ENCODE measurements around the gene TMEM184A. TPM values are rescaled to one million over a fixed set of nuclear protein-coding genes. Genes with fewer than 3 reads are reported as not detected.

Gene TMEM184A
- total and polyA plus RNA-seq, 2 experiments from 2014 or later, result not detected

GRCh38 chr7:1591876-1592275 lies 35.9 kb upstream of the TMEM184A start:
- Histone ChIP-seq H3K9me2 (ENCODE audit: insufficient read depth) (no peaks in the 10 kb centered on the region), H4K20me1 (ENCODE audit: insufficient read depth) (no peaks in the 10 kb centered on the region), H3K4me3 (no peak overlapping the region), H3K9ac (no peak overlapping the region), H2AFZ (no peak overlapping the region), H3K36me3 (ENCODE audit: low read depth) (no peaks in the 10 kb centered on the region), H3K4me1 (ENCODE audit: insufficient read depth) (no peaks in the 10 kb centered on the region), H3K9me3 (ENCODE audit: low read depth) (no peaks in the 10 kb centered on the region), H3F3A (ENCODE audit: insufficient read depth) (no peaks in the 10 kb centered on the region), H3K4me2 (ENCODE audit: unreplicated experiment) (no peak overlapping the region), H3K79me2 (ENCODE audit: insufficient read depth) (no peaks in the 10 kb centered on the region), H3K27ac (no peak overlapping the region), H3K27me3 (replicated peaks; ENCODE audit: insufficient read depth) (peaks cover 21% of the 10 kb centered on the region; the same call in 1 of the 2 replicates)
- WGBS, 2 experiments (ENCODE audit: low coverage in 1 of 2, low lambda C conversion rate in 2 of 2, missing lambda C conversion rate in 2 of 2), result 12 to 16% methylated on average over 12 to 15 of the region's 15 CpGs
- DNase-seq, result no peak
- TF ChIP-seq EZH2 (IDR thresholded peaks at IDR 0.05; ENCODE audit: insufficient read depth, poor library complexity, severe bottlenecking) (no peak), EZH2phosphoT487 (IDR thresholded peaks at IDR 0.05; ENCODE audit: insufficient read depth, low read depth) (no peak)
- in situ Hi-C loops (cut with MboI), result no loop called here

GRCh38 chr7:1591396-1591795 lies 35.4 kb upstream of the TMEM184A start:
- no peak for DNase-seq
- H3K9me2 ChIP-seq (ENCODE audit: insufficient read depth), result no peaks in the 10 kb centered on the region
- H3K4me1 ChIP-seq (ENCODE audit: insufficient read depth), result no peaks in the 10 kb centered on the region
- H3F3A ChIP-seq (ENCODE audit: insufficient read depth), result no peaks in the 10 kb centered on the region
- peaks cover 21% of the 10 kb centered on the region; the same call in 1 of the 2 replicates for H3K27me3 ChIP-seq (replicated peaks; ENCODE audit: insufficient read depth)
- 52 to 55% methylated on average over 6 of the region's 6 CpGs for WGBS, 2 experiments (ENCODE audit: low coverage in 1 of 2, low lambda C conversion rate in 2 of 2, missing lambda C conversion rate in 2 of 2)
- H3K4me3 ChIP-seq, result no peak overlapping the region
- no peak overlapping the region for H3K9ac ChIP-seq
- H3K4me2 ChIP-seq (ENCODE audit: unreplicated experiment), result no peak overlapping the region
- H2AFZ ChIP-seq, result no peak overlapping the region
- H3K27ac ChIP-seq, result no peak overlapping the region
- no peaks in the 10 kb centered on the region for H3K36me3 ChIP-seq (ENCODE audit: low read depth)
- no peaks in the 10 kb centered on the region for H4K20me1 ChIP-seq (ENCODE audit: insufficient read depth)
- no peaks in the 10 kb centered on the region for H3K9me3 ChIP-seq (ENCODE audit: low read depth)
- no peak for TF ChIP-seq EZH2phosphoT487 (IDR thresholded peaks at IDR 0.05; ENCODE audit: insufficient read depth, low read depth)
- TF ChIP-seq EZH2 (IDR thresholded peaks at IDR 0.05; ENCODE audit: insufficient read depth, poor library complexity, severe bottlenecking), result no peak
- in situ Hi-C loops (cut with MboI), result no loop called here
- no peaks in the 10 kb centered on the region for H3K79me2 ChIP-seq (ENCODE audit: insufficient read depth)

- H3K9ac ChIP-seq, result no peak overlapping the region
- TF ChIP-seq EZH2 (IDR thresholded peaks at IDR 0.05; ENCODE audit: insufficient read depth, poor library complexity, severe bottlenecking), result no peak
- TF ChIP-seq EZH2phosphoT487 (IDR thresholded peaks at IDR 0.05; ENCODE audit: insufficient read depth, low read depth), result no peak
- H3K4me3 ChIP-seq, result no peak overlapping the region
- H3K27me3 ChIP-seq (replicated peaks; ENCODE audit: insufficient read depth), result peaks cover 21% of the 10 kb centered on the region; the same call in 1 of the 2 replicates
- no peak for DNase-seq
- H3K36me3 ChIP-seq (ENCODE audit: low read depth), result no peaks in the 10 kb centered on the region
- no peak overlapping the region for H3K27ac ChIP-seq
- H2AFZ ChIP-seq, result no peak overlapping the region
- in situ Hi-C loops (cut with MboI), result no loop called here
- no peaks in the 10 kb centered on the region for H3K9me3 ChIP-seq (ENCODE audit: low read depth)
- no peaks in the 10 kb centered on the region for H3K4me1 ChIP-seq (ENCODE audit: insufficient read depth)
- no peaks in the 10 kb centered on the region for H3F3A ChIP-seq (ENCODE audit: insufficient read depth)
- 58 to 61% methylated on average over 9 of the region's 9 CpGs for WGBS, 2 experiments (ENCODE audit: low coverage in 1 of 2, low lambda C conversion rate in 2 of 2, missing lambda C conversion rate in 2 of 2)
- no peaks in the 10 kb centered on the region for H4K20me1 ChIP-seq (ENCODE audit: insufficient read depth)
- no peaks in the 10 kb centered on the region for H3K9me2 ChIP-seq (ENCODE audit: insufficient read depth)
- H3K4me2 ChIP-seq (ENCODE audit: unreplicated experiment), result no peak overlapping the region
- no peaks in the 10 kb centered on the region for H3K79me2 ChIP-seq (ENCODE audit: insufficient read depth)
Observed at GRCh38 chr7:1590887-1591286, 34.9 kb upstream of the TMEM184A start.

- Histone ChIP-seq H3K4me2 (ENCODE audit: unreplicated experiment) (no peak overlapping the region), H3K4me3 (no peak overlapping the region), H3K36me3 (ENCODE audit: low read depth) (no peaks in the 10 kb centered on the region), H3K27ac (no peak overlapping the region), H3F3A (ENCODE audit: insufficient read depth) (no peaks in the 10 kb centered on the region), H3K79me2 (ENCODE audit: insufficient read depth) (no peaks in the 10 kb centered on the region), H4K20me1 (ENCODE audit: insufficient read depth) (no peaks in the 10 kb centered on the region), H2AFZ (no peak overlapping the region), H3K9me2 (ENCODE audit: insufficient read depth) (no peaks in the 10 kb centered on the region), H3K4me1 (ENCODE audit: insufficient read depth) (no peaks in the 10 kb centered on the region), H3K9me3 (ENCODE audit: low read depth) (no peaks in the 10 kb centered on the region), H3K9ac (no peak overlapping the region), H3K27me3 (replicated peaks; ENCODE audit: insufficient read depth) (peaks cover 20% of the 10 kb centered on the region; the same call in 1 of the 2 replicates)
- 60 to 68% methylated on average over 6 of the region's 6 CpGs for WGBS, 2 experiments (ENCODE audit: low coverage in 1 of 2, low lambda C conversion rate in 2 of 2, missing lambda C conversion rate in 2 of 2)
- TF ChIP-seq EZH2 (IDR thresholded peaks at IDR 0.05; ENCODE audit: insufficient read depth, poor library complexity, severe bottlenecking), result no peak
- no peak for TF ChIP-seq EZH2phosphoT487 (IDR thresholded peaks at IDR 0.05; ENCODE audit: insufficient read depth, low read depth)
- in situ Hi-C loops (cut with MboI), result no loop called here
- DNase-seq, result no peak
Observed at GRCh38 chr7:1590476-1590875, 34.5 kb upstream of the TMEM184A start.

- no peak overlapping the region for H3K4me2 ChIP-seq (ENCODE audit: unreplicated experiment)
- no peak for DNase-seq
- in situ Hi-C loops (cut with MboI), result loop anchor here (10.0 kb wide), 1 partner anchor 626 kb away; no protein-coding TSS in a partner anchor
- no peak overlapping the region for H3K9ac ChIP-seq
- H3K79me2 ChIP-seq (ENCODE audit: insufficient read depth), result no peaks in the 10 kb centered on the region
- no peaks in the 10 kb centered on the region for H3K9me2 ChIP-seq (ENCODE audit: insufficient read depth)
- H3F3A ChIP-seq (ENCODE audit: insufficient read depth), result no peaks in the 10 kb centered on the region
- H3K4me3 ChIP-seq, result no peak overlapping the region
- H3K4me1 ChIP-seq (ENCODE audit: insufficient read depth), result no peaks in the 10 kb centered on the region
- no peak overlapping the region for H2AFZ ChIP-seq
- H3K36me3 ChIP-seq (ENCODE audit: low read depth), result no peaks in the 10 kb centered on the region
- WGBS, 2 experiments (ENCODE audit: low coverage in 1 of 2, low lambda C conversion rate in 2 of 2, missing lambda C conversion rate in 2 of 2), result 20 to 36% methylated on average over 1 of the region's 1 CpG
- peaks cover 16% of the 10 kb centered on the region; the same call in 1 of the 2 replicates for H3K27me3 ChIP-seq (replicated peaks; ENCODE audit: insufficient read depth)
- TF ChIP-seq EZH2 (IDR thresholded peaks at IDR 0.05; ENCODE audit: insufficient read depth, poor library complexity, severe bottlenecking) (no peak), EZH2phosphoT487 (IDR thresholded peaks at IDR 0.05; ENCODE audit: insufficient read depth, low read depth) (no peak)
- no peaks in the 10 kb centered on the region for H3K9me3 ChIP-seq (ENCODE audit: low read depth)
- H3K27ac ChIP-seq, result no peak overlapping the region
- no peaks in the 10 kb centered on the region for H4K20me1 ChIP-seq (ENCODE audit: insufficient read depth)
Observed at GRCh38 chr7:1588978-1589377, 33.0 kb upstream of the TMEM184A start.

All from GM23248 (cell line).